GM12865 (cell line): ENCODE data around the gene SLC35F1.

ENCODE experiments used
- DNase-seq: peaks from one replicate; pipeline ENCODE4 v3.0.0; 2010; ENCODE audit warnings: low read depth
- H3K4me3 ChIP-seq: 2 replicates; pipeline ENCODE4 v1.5.1; 2011; ENCODE audit warnings: mild to moderate bottlenecking, low read depth, low read length, control low read depth
- CTCF ChIP-seq: IDR thresholded peaks from 2 replicates; pipeline ENCODE4 v1.5.1; 2011; ENCODE audit warnings: low read length, control low read depth, low read depth, inconsistent platforms; ENCODE audit not compliant: insufficient read depth; ENCODE audit errors: missing control alignments

Gene SLC35F1

GRCh38 chr6:118309337-118310093 lies 402.5 kb downstream of the SLC35F1 start:
- no peak for DNase-seq
- no peak overlapping the region for H3K4me3 ChIP-seq
- no peak for TF ChIP-seq CTCF

GRCh38 chr6:118313208-118313607 lies 406.1 kb downstream of the SLC35F1 start:
- no peak for DNase-seq
- H3K4me3 ChIP-seq, result no peak overlapping the region
- TF ChIP-seq CTCF, result no peak

- no peak for DNase-seq
- H3K4me3 ChIP-seq, result no peak overlapping the region
- TF ChIP-seq CTCF, result no peak
Measured at GRCh38 chr6:118313762-118314161, 406.7 kb downstream of the SLC35F1 start.

GRCh38 chr6:118316796-118317384 lies 409.8 kb downstream of the SLC35F1 start:
- TF ChIP-seq CTCF, result no peak
- peak; percentile 9 for DNase-seq
- H3K4me3 ChIP-seq, result no peak overlapping the region

GRCh38 chr6:118317581-118318563 lies 410.8 kb downstream of the SLC35F1 start:
- no peak for TF ChIP-seq CTCF
- no peak for DNase-seq
- H3K4me3 ChIP-seq, result no peak overlapping the region

GRCh38 chr6:118318648-118319047 lies 411.6 kb downstream of the SLC35F1 start:
- no peak for DNase-seq
- no peak for TF ChIP-seq CTCF
- no peak overlapping the region for H3K4me3 ChIP-seq
